AG09309 (cell line): ENCODE data around the gene SYT13.

Experiments
- DNase-seq: peaks from one replicate; pipeline ENCODE4 v3.0.0-alpha.2; 2010; ENCODE audit warnings: low read depth
- H3K4me3 ChIP-seq: 2 replicates; pipeline ENCODE4 v1.5.1; 2011; ENCODE audit warnings: mild to moderate bottlenecking, low read depth, low read length, moderate library complexity; ENCODE audit not compliant: control insufficient read depth
- CTCF ChIP-seq: IDR thresholded peaks from 2 replicates; pipeline ENCODE4 v1.5.1; 2011; ENCODE audit warnings: mild to moderate bottlenecking, low read depth, low read length, inconsistent platforms; ENCODE audit not compliant: insufficient read depth, control insufficient read depth; ENCODE audit errors: missing control alignments

Gene SYT13

GRCh38 chr11:45313171-45313865 is 27.2 kb upstream of the SYT13 start:
- no peak for TF ChIP-seq CTCF
- no peak overlapping the region for H3K4me3 ChIP-seq
- DNase-seq: no peak

- H3K4me3 ChIP-seq: no peak overlapping the region
- no peak for TF ChIP-seq CTCF
- DNase-seq: no peak
These were observed 19.9 kb upstream of the SYT13 start for GRCh38 chr11:45305874-45306623.

- no peak for TF ChIP-seq CTCF
- H3K4me3 ChIP-seq: no peak overlapping the region
- DNase-seq: no peak
These were observed 18.8 kb upstream of the SYT13 start for GRCh38 chr11:45304992-45305335.

- TF ChIP-seq CTCF: no peak
- H3K4me3 ChIP-seq: no peak overlapping the region
- DNase-seq: no peak
These were observed 18.2 kb upstream of the SYT13 start for GRCh38 chr11:45304111-45304991.

- TF ChIP-seq CTCF: no peak
- DNase-seq: no peak
These were observed 17.2 kb upstream of the SYT13 start for GRCh38 chr11:45303316-45303715.

GRCh38 chr11:45301537-45302246 is 15.6 kb upstream of the SYT13 start:
- TF ChIP-seq CTCF: no peak
- no peak overlapping the region for H3K4me3 ChIP-seq
- DNase-seq: no peak

More at GRCh38 chr11:45303316-45303715, 17.2 kb upstream of the SYT13 start:
- no peak overlapping the region for H3K4me3 ChIP-seq
